HepG2 (cell line): ENCODE results near the gene PNN. TPM values are rescaled to one million over a fixed set of nuclear protein-coding genes. Genes with fewer than 3 reads are reported as not detected.

Source experiments
- GTF2F1 ChIP-seq: fragments of 150-350 bp; IDR thresholded peaks from 2 replicates; pipeline ENCODE4 v1.6.1; 2014; ENCODE audit warnings: low read length
- MEIS1 ChIP-seq: sonication (generic); formaldehyde crosslinking; IDR thresholded peaks from 2 replicates; pipeline ENCODE4 v1.9.0; 2021; ENCODE audit warnings: mild to moderate bottlenecking, missing genetic modification reagents, moderate library complexity, borderline replicate concordance
- NFE2L1 ChIP-seq: sonication (generic); formaldehyde crosslinking; IDR thresholded peaks from 2 replicates; pipeline ENCODE4 v1.4.0; 2020; ENCODE audit warnings: missing genetic modification reagents, mild to moderate bottlenecking, borderline replicate concordance
- NFIC ChIP-seq: IDR thresholded peaks from 2 replicates; pipeline ENCODE4 v1.6.1; 2012; ENCODE audit warnings: mild to moderate bottlenecking, low read length, inconsistent platforms
- REPIN1 ChIP-seq: sonication (generic); formaldehyde crosslinking; IDR thresholded peaks from 2 replicates; pipeline ENCODE4 v1.8.0; 2022; ENCODE audit warnings: missing genetic modification reagents, low read depth, mild to moderate bottlenecking, borderline replicate concordance
- SRY ChIP-seq: sonication (generic); formaldehyde crosslinking; IDR thresholded peaks from 2 replicates; pipeline ENCODE4 v1.8.0; 2022; ENCODE audit warnings: mild to moderate bottlenecking, missing genetic modification reagents
- ZBTB14 ChIP-seq: sonication (generic); formaldehyde crosslinking; IDR thresholded peaks from 2 replicates; pipeline ENCODE4 v1.4.0; 2020; ENCODE audit warnings: missing genetic modification reagents
- ZNF274 ChIP-seq: sonication (generic); formaldehyde crosslinking; IDR thresholded peaks from 2 replicates; pipeline ENCODE4 v1.5.1; 2020; ENCODE audit warnings: mild to moderate bottlenecking, missing genetic modification reagents
- ZNF317 ChIP-seq: sonication (generic); formaldehyde crosslinking; IDR thresholded peaks from 2 replicates; pipeline ENCODE4 v1.5.0; 2020; ENCODE audit warnings: mild to moderate bottlenecking, missing genetic modification reagents
- ZNF629 ChIP-seq: sonication (generic); formaldehyde crosslinking; conservative IDR thresholded peaks from 2 replicates; pipeline ENCODE4 v1.5.0; 2020; ENCODE audit warnings: missing genetic modification reagents
- ZNF639 ChIP-seq: conservative IDR thresholded peaks from 2 replicates; pipeline ENCODE4 v1.6.1; 2018; ENCODE audit warnings: missing genetic modification reagents
- ZNF674 ChIP-seq: sonication (generic); formaldehyde crosslinking; IDR thresholded peaks from 2 replicates; pipeline ENCODE4 v1.5.0; 2020; ENCODE audit warnings: low read depth, mild to moderate bottlenecking, missing genetic modification reagents
- ZSCAN12 ChIP-seq: sonication (generic); formaldehyde crosslinking; IDR thresholded peaks from 2 replicates; pipeline ENCODE4 v1.9.0; 2021; ENCODE audit warnings: mild to moderate bottlenecking, missing genetic modification reagents
- polyA plus RNA-seq, 8 experiments: library from polyadenylated mRNA; depleted of rRNA in 3 of 8; stranded (reverse) in 7 of 8; unstranded in 1 of 8; fragments of >200 nt; fragmentation: Illumina TruSeq in 4 of 8; extraction: Trizol in 4 of 8; gene quantifications; 2 replicates each; pipeline versions ENCODE4 v1.2.1 to v1.2.3, GENCODE V29; 2011 to 2016; ENCODE audit warnings: low read depth in 4 of 8, missing spikeins in 1 of 8, mixed read lengths in 1 of 8; ENCODE audit not compliant: insufficient read depth in 1 of 8
- total RNA-seq, 5 experiments: library from RNA; depleted of rRNA; stranded (reverse); fragments of >200 nt; fragmentation: Illumina TruSeq; extraction: Trizol; gene quantifications; 2 replicates each; pipeline ENCODE4 v1.2.3, GENCODE V29; 2016; ENCODE audit warnings: low read depth in 1 of 5
- TF ChIP-seq, protein P1 (sequence below): sonication (generic); formaldehyde crosslinking; conservative IDR thresholded peaks from 2 replicates; pipeline ENCODE4 v1.4.0; 2020; ENCODE audit warnings: missing genetic modification reagents
- TF ChIP-seq, protein P2 (sequence below): sonication (generic); formaldehyde crosslinking; IDR thresholded peaks from 2 replicates; pipeline ENCODE4 v1.5.1; 2020; ENCODE audit warnings: missing genetic modification reagents, mild to moderate bottlenecking, borderline replicate concordance
- TF ChIP-seq, protein P3 (sequence below): sonication (generic); formaldehyde crosslinking; IDR thresholded peaks from 2 replicates; pipeline ENCODE4 v1.4.0; 2020; ENCODE audit warnings: missing genetic modification reagents

Gene PNN
- total and polyA plus RNA-seq, 2 of the 13 experiments (the other 11 are each of a cell fraction or from before 2014, with no cell fraction given), result 58.0 to 214 TPM

DNA sequence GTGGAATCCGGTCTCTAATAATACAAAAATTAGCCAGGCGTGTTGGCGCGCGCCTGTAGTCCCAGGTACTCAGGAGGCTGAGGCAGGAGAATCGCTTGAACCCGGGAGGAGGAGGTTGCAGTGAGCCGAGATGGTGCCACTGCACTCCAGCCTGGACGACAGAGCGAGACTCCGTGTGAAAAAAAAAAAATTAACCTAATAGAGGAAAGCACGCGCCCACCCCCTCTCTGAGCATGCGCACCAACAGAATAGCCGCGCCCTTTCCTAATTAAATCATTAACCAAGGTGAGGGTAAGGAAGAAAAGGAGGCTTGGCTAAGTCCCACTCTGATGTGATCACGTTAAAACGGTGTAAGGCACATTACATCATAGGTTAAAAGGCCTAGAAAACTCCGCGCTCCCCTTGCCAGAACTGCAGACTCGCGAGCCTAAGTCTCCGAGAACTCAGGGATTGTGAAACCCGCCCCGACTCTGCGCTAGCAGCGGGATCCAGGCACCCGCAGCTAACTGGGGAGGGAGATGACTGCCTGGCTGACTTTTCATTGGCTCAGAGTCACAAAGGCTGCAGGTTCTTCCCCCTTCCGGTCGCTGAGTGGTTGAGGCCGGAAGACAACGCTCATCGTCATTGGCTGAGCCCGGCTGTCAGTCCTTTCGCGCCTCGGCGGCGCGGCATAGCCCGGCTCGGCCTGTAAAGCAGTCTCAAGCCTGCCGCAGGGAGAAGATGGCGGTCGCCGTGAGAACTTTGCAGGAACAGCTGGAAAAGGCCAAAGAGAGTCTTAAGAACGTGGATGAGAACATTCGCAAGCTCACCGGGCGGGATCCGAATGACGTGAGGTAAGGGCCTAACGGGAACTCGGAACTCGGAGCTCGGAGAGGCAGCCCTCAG, at the start of gene PNN (continued):
- TF ChIP-seq ZSCAN12 (CRISPR knock-in tag), result peak; percentile 52; the same call in 1 of the 2 replicates
- no peak; the same call in 1 of the 2 replicates for TF ChIP-seq ZBTB14 (CRISPR knock-in tag)
- TF ChIP-seq NFE2L1 (CRISPR knock-in tag), result peak; percentile 60
- peak; percentile 98 for TF ChIP-seq MEIS1 (CRISPR knock-in tag)
- TF ChIP-seq, protein P1, sequence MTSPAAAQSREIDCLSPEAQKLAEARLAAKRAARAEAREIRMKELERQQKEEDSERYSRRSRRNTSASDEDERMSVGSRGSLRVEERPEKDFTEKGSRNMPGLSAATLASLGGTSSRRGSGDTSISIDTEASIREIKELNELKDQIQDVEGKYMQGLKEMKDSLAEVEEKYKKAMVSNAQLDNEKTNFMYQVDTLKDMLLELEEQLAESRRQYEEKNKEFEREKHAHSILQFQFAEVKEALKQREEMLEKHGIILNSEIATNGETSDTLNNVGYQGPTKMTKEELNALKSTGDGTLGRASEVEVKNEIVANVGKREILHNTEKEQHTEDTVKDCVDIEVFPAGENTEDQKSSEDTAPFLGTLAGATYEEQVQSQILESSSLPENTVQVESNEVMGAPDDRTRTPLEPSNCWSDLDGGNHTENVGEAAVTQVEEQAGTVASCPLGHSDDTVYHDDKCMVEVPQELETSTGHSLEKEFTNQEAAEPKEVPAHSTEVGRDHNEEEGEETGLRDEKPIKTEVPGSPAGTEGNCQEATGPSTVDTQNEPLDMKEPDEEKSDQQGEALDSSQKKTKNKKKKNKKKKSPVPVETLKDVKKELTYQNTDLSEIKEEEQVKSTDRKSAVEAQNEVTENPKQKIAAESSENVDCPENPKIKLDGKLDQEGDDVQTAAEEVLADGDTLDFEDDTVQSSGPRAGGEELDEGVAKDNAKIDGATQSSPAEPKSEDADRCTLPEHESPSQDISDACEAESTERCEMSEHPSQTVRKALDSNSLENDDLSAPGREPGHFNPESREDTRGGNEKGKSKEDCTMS, result peak; percentile 87; the same call in 1 of the 2 replicates
- TF ChIP-seq ZNF674 (CRISPR knock-in tag), result peak; percentile 64; the same call in 1 of the 2 replicates
- no peak for TF ChIP-seq NFIC
- TF ChIP-seq, protein P2, sequence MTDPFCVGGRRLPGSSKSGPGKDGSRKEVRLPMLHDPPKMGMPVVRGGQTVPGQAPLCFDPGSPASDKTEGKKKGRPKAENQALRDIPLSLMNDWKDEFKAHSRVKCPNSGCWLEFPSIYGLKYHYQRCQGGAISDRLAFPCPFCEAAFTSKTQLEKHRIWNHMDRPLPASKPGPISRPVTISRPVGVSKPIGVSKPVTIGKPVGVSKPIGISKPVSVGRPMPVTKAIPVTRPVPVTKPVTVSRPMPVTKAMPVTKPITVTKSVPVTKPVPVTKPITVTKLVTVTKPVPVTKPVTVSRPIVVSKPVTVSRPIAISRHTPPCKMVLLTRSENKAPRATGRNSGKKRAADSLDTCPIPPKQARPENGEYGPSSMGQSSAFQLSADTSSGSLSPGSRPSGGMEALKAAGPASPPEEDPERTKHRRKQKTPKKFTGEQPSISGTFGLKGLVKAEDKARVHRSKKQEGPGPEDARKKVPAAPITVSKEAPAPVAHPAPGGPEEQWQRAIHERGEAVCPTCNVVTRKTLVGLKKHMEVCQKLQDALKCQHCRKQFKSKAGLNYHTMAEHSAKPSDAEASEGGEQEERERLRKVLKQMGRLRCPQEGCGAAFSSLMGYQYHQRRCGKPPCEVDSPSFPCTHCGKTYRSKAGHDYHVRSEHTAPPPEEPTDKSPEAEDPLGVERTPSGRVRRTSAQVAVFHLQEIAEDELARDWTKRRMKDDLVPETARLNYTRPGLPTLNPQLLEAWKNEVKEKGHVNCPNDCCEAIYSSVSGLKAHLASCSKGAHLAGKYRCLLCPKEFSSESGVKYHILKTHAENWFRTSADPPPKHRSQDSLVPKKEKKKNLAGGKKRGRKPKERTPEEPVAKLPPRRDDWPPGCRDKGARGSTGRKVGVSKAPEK, result 0 out of 2 replicates have a peak, but pooled peaks have one; percentile 92
- TF ChIP-seq ZNF629, result peak; percentile 2; the same call in 1 of the 2 replicates
- peak; percentile 94 for TF ChIP-seq ZNF317 (CRISPR knock-in tag)
- peak; percentile 96 for TF ChIP-seq REPIN1 (CRISPR knock-in tag)
- TF ChIP-seq ZNF274 (CRISPR knock-in tag), result peak; percentile 90
- TF ChIP-seq, protein P3, sequence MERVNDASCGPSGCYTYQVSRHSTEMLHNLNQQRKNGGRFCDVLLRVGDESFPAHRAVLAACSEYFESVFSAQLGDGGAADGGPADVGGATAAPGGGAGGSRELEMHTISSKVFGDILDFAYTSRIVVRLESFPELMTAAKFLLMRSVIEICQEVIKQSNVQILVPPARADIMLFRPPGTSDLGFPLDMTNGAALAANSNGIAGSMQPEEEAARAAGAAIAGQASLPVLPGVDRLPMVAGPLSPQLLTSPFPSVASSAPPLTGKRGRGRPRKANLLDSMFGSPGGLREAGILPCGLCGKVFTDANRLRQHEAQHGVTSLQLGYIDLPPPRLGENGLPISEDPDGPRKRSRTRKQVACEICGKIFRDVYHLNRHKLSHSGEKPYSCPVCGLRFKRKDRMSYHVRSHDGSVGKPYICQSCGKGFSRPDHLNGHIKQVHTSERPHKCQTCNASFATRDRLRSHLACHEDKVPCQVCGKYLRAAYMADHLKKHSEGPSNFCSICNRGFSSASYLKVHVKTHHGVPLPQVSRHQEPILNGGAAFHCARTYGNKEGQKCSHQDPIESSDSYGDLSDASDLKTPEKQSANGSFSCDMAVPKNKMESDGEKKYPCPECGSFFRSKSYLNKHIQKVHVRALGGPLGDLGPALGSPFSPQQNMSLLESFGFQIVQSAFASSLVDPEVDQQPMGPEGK (CRISPR knock-in tag), result peak; percentile 42
- no peak for TF ChIP-seq SRY
- TF ChIP-seq GTF2F1, result peak; percentile 84
- TF ChIP-seq ZNF639 (CRISPR knock-in tag), result peak; percentile 89
